Stromal cell of bone marrow (primary cell): ENCODE measurements around the gene MTX1.
"Not testable (repeated sequence)": the region's sequence is repeated elsewhere in the genome, so short reads cannot be mapped to it uniquely, and the experiment has no call there.

Experiments
- DNase-seq: peaks from one replicate; pipeline ENCODE4 v3.0.0-alpha.2; 2012; ENCODE audit warnings: low read depth

MTX1 gene

DNA sequence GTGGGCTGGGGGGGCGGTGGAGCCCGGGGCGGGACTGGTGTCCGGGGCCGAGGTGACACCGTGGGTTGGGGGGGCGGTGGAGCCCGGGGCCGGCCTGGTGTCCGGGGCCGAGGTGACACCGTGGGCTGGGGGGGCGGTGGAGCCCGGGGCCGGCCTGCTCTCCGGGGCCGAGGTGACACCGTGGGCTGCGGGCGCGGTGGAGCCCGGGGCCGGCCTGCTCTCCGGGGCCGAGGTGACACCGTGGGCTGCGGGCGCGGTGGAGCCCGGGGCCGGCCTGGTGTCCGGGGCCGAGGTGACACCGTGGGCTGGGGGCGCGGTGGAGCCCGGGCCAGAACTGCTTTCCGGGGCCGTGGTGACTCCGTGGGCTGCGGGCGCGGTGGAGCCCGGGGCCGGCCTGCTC lies 18.6 kb upstream of the MTX1 start:
- DNase-seq, result not testable (repeated sequence)

DNA sequence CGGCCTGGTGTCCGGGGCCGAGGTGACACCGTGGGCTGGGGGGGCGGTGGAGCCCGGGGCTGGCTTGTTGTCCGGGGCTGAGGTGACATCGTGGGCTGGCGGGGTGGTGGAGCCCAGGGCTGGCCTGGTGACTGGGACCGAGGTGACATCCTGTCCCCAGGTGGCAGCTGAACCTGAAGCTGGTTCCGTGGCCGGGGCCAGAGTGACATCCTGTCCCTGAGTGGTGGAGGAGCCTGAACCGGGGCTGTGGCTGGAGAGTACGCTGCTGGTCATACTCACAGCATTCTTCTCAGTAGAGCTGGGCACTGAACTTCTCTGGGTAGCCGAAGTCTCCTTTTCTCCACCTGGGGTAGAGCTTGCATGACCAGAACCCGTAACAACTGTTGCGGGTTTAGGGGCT lies 16.6 kb upstream of the MTX1 start:
- no peak for DNase-seq

DNA sequence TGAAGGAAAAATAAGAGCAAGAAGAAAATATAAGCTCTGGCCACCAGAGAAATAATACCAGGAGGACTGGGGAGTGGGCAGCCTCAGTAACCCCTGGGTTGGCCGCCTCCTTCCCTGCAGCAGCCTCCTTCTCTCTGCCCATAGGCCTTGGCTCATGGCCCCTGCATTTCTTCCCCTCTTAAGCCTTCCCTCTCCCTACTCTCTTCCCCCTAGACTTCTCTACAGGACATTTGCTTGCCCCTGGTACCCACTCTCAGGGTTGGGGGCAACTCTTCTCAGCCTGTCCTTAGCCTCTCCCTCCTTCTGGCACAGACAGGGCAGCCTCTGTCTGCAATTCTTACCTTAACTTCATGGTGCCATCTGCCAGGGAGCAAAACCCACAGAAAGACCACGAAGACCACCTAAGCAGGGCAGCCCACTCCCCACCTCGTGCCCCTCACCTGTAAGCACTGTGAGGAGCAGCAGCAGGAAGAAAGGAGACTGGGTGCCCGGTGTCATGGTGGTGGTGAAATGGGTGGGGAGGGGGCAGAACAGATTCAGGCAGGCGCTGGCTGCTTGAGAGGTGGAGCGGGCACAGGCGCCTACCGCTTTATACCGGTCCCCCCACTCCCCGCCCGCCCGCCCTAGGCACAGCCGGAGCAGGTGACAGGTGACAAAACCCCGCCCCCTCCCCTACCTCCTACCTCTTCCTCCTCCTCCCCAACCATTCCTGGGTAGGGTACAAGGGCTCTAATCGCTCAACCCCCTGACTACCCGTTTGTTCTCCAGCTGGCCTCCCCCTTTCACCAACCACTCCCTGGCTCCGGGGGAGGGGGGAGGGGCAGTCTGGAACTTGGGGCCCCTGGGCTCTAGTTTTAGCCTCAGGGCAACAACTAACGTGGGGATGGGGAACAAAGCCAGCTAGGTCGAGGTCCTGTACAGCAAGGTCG lies 15.9 kb upstream of the MTX1 start:
- DNase-seq, result no peak

DNA sequence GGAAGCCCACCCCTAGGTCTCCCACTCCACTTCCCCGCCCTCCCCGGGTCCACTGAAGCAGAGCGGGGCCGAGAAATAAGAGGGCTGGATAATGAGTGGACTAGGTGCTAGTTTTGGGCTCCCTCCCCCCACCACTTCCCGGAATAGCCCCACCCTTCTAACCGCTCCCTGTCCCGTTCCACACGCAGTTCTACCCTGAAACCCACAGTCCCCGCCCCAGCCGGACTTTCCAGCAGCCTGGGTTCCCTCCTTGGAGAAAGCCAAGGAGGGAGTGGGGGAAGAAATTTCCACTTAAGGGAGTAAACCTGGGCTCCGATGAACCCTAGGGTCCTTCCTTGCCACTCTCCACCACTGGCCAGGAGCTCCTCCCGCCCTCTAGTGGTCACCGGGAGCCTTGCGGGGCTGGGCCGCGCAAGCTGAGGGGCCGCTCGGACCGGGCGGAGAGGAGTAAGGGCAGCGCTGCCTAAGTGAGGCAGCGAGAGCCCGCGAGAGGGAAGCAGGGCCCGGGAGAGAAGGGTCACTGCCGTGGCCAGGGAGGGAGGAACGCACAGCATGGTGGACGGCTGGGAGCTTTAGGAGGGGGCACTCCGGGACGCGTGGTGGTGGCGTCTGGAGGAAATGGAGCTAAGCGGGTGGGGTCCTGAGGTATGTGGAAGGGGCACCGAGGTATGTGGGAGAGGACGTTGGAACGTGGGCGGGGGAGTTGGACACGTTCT lies 15.1 kb upstream of the MTX1 start:
- DNase-seq, result peak; percentile 87

DNA sequence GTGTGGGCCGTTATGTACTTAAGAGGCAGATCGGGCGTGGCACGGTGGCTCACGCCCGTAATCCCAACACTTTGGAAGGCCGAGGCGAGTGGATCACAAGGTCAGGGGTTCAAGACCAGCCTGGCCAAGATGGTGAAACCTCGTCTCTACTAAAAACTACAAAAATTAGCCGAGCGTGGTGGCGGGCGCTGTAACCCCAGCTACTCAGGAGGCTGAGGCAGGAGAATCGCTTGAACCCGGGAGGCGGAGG lies 14.6 kb upstream of the MTX1 start:
- DNase-seq, result not testable (repeated sequence)

DNA sequence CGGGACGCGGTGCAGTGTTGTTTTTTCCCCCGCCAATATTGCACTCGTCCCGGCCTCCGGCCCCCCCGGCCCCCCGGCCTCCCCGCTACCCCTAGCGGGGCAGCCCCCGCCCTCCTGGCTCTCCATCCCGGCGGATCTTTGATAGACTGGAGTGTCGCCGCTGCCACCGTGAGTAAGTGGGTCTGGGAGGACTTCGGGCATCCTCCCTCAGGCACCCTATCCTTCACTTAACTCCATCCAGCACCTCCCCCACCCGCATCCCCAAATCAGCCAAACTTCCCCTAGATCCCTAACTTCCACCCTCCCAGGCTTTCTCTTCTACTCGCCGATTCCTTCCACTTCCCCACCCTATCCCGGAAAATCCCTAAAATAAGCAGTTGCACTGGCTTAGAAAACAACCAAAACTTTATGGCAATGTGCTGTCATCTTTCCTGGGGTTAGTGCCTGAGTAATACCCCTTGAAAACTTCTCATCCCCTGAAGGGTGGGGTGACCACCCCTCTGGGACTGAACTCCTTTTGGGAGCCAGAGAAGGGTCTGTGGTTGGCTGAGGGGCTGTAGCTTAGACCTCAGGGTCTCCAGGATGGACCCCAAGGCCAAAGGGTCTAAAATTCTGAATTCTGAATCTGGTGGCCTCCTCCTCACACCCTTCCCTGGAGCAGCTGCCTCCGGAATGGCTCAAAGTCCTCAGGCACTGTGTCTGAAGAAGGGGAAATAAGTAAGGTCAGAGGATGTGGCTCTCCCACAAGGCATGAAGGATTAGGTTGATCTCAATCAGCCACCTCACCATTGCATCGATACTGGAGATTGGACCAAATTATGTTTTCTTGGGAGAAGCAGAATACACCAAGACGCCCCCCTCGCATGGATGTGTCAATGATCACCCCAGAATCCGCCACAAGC lies 13.0 kb upstream of the MTX1 start:
- DNase-seq, result no peak

DNA sequence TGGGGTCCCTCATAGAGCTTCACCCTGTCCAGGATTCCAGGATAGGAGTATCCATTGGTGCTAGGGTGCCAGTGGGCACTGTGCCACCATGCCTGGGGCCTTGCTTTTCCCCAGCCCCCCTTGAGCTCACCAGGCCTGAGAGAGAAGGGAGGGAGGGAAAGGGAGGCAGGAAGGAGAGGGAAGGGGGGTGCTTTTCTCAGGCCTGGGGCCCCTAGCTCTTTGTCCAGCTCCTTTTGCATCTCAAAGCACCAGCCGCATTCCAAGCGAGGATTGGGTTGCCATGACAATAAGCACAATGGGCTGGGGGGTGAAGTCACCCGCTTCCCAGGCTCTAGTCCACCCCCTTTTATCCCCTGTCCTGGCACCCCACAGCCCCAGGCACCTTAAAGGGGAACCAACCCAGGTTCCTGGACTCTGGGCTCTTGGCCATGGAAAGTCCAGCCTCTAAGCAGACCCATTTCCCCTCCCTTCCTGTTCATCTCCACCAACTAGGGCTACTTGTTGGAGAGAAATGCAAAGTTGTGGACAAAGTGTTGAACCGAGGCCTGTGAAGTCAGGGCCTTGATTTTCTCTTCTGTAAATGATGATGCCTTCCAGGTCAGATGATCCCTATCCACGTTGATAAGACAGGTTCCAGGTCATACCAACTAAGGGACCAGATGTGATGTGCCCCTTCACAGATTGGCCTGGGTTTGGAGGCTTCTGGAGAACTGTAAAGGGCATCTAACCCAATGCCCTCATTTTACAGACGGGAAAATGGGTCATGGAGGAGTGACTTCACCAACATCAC lies 12.2 kb upstream of the MTX1 start:
- no peak for DNase-seq

DNA sequence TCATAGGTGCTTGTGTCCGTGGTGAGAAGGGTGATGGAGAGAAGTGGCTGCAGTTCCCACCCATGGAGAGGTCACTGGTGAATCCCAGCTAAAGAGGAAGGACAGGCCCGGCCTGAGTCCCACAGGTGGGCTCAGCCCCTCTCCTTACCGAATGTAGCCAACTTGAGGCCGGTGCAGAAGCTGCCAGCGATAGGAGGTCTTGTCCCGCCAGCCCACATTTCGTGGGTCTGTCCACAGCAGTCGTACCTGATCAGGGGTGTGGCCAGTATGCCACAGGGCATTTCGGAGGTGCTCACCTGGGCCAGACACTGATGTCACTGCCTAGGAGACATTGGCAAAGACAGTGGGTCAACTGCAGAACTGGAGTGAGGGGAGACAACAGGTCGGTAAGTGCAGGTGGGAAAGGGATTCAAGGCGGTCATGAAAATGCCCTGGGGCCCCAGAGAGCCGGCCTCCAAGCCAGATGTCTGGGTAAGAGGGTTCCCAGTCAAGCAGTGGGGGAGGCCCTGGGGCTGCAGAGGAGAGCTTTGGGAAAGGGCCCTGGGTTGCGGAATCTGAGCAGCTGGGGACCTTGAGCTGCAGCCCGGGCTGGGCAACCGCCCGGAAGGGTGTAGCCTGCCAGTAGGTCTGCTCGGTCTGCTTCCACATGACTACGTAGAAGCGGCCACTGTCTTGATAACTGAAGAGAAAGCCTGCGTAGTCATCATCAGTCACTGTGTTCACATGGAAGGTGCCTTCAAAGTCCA lies 11.4 kb upstream of the MTX1 start:
- DNase-seq, result no peak

DNA sequence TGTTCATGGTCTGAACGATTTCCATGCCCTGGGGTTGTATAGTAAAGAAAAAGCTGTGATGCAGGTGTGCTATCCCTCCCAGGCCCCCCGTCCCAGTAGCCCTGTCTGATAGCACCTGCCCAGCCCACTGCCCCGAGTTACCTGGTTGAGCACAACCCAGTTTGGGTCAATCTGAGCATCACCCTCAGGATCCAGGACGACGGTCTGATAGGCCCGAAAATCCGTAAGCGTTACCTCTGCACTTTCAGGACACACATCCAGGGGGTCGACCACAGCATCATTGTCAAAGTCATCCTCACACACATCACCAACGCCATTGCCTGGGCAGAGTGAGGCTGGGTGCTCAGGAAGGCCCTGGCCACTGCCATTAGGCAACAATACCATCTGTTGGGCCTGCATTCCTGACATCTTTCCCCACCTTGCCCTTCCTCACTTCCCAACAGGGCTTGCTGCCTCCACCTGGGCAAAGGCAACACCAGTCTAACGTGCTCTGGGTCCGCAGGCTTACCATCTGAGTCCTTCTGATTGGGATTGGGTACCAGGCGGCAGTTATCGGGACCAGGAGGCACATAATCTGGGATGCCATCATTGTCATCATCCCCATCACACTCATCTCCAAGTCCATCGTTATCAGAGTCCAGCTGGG lies 10.5 kb upstream of the MTX1 start:
- no peak for DNase-seq

DNA sequence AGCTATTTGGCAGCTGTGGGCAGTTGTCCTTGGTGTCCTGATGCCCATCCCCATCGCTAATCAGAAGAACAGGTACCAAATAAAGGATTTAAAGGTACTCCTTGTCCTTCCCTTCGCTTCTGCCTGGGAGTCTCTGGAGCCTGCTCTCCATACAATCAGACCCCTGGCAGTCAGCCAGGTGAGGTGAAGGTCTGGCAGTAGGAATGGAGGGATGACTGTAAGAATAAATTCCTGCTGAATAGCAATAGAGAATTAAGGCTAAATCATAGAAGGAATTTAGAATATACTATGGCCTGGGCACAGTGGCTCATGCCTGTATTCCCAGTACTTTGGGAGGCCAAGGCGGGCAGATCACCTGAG lies 10.0 kb upstream of the MTX1 start:
- DNase-seq, result no peak

DNA sequence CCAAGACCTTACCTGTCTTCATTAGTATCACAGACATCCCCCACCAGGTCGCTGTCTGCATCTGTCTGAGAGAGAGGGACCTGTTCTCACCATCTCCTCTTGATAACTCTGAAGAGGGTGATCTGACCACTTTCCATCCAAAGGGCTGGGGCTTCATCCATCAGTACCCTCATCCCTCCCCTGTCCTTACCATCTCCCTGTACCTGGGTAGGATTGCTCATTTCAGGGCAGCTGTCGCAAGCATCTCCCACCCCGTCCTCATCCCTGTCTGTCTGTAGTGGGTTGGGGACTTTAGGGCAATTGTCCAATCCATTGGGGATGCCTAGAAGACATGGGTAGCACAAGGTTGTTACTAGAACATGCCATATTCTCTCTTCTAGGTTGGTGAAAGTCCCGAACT lies 8.7 kb upstream of the MTX1 start:
- DNase-seq, result no peak

DNA sequence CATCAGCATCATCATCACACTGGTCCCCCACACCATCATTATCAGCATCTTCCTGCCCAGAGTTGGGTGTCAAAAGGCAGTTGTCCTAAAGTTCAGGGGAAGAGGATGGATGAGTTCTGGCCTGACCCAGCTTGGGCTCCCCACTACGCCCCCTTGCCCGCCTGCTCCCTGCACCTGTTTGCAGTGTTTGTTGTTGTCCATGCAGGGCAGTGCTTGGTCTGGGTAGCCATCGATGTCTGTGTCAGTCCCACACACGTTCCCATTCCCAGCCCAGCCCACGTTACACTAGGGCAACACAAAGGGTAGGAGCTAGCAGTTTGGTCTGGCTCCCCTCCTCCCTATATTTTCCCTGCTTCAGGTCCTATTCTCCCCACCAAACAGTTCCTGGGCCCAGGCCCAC lies 7.6 kb upstream of the MTX1 start:
- DNase-seq, result no peak

DNA sequence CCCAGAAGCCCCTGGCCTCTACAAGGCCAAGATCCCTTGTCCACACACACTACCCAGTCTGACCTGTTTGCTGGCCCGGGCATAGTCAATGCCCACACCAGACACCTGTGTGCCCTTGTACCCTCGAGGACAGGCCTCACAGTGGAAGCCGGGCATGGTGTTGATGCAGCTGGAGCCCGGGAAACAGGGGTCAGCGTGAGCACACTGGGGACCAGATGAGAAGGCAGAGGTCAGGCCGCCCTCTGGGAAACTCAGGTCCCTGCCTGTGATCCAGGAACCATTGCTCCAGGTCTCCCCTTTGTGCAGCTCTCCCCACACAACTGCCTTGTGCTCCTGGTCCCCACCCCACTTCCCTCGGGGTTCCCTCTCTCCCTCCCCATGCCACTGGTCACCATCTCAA lies 6.3 kb upstream of the MTX1 start:
- DNase-seq, result no peak

DNA sequence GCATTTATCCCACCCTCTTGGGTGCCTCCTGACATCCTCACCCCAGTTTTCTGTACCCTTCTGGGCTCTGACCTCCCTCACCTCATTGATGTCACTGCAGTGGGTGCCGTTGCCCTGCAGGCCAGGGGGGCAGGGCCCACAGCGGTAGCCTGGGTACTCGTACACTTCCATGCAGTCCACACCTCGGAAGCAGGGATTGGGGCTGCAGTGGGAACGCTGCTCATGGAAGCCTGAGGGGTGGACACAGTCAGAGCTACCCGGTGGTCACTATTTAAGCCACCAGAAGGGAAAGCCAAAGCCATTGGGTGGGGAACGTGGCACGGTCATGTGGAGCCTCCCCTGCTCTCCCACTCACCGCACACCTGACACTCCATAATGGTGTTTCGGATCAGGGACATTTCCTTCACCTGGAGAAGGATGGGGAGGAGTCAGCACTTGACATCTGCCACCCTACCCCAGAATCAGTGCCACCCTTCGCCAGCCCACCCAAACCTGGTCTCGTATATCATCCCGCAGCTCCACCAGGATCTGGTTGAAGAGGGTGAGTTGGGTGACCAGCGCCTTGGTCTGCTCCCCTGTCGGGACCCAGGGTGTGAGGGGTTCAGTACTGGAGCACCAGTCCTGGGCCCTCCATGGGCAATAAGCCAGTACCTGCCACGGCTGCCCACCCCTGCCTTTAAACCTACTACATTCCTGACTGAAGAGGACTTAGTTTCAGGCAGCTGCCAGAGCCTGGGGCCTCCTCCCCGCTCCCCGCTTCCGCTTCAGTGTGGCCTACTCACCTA lies 5.6 kb upstream of the MTX1 start:
- no peak for DNase-seq

DNA sequence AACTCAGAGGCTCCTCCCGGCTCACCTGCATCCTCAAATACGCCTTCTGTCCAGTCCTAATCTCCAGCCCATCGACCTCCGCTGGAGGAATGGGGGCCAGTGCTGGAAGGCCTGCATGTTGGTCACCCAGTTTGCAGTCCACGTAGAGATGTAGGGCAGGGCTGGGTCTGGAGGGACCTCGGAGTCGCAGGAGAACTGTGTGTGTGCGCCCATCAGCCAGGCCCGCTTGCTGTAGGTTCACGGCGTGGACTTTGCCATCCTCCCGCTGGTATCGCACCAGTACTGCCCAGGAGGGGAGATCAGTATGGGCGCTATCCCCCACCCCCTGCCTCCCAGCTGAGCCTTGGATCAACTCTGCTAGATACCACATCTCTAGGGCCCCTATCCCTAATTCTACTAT lies 3.5 kb upstream of the MTX1 start:
- no peak for DNase-seq

DNA sequence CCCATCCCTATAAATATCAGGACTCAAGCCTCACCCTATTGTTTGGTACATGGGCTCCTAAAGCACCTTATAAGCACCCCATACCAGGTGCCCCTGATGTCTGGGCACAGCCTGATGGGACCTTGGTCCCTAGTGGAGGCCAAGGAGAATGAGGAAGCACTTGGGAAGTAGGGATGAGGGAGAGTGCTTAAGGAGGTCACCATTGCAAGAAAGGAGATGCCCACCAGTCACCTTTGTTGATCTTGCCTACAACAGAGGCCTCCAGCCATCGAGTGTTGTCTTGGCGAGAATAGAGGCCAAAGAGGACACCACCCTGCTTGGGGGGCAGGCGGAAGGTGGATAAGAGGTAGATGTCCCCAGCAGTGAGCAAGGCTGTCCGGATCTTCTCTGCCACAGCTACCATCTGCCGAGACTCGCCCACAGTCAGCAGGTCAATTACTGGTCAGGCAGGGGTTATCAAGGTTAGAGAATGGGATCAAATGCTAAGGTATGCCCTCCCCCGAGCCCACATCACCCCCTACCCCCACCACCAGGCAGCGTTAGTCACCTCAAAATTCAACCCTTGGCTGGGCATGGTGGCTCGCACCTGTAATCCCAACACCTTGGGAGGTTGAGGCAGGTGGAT lies 2.4 kb upstream of the MTX1 start:
- DNase-seq, result no peak

DNA sequence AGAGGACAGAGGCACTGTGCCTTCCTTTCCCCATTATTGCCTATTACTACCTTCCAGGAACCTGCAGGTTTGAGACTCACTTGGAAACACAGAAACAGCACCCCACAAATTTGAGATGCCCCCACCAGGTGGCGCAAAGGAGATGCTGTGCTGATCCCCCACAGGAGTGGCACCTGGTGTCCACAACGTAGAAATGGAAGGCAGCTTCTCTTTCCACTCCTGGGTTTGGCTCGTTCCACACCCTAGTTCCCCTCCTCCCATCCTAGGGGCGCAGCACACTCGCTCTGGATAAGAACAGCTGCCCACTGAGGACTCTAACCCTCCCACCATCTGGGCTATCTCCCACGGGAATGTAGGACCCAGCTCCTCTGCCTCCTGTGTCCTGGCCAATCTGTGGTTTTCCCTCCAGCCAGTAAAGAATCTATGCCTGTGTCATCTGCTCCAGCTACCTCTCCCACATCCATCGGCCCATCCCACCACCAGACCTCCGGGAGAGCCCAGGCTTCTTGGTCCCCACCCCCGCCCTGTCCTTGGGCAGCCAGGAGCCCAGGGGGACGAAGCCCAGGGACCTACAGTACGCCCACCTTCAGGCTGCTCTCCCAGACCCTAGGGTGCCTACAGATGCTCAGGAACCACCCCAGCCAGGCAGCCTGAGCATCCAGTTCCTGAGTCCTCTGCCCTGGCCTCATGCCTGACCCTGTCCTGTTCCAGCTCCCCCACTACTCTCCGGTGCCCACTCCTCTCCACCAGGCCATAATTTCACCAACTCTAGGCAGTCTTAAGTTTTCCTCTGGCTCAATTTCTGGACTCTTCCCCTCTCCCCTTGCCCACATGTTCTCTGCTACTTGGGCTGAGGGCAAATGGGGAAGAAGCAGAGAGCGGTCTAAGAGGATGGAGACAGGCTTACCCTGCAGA lies 1.3 kb upstream of the MTX1 start:
- peak; percentile 68 for DNase-seq

DNA sequence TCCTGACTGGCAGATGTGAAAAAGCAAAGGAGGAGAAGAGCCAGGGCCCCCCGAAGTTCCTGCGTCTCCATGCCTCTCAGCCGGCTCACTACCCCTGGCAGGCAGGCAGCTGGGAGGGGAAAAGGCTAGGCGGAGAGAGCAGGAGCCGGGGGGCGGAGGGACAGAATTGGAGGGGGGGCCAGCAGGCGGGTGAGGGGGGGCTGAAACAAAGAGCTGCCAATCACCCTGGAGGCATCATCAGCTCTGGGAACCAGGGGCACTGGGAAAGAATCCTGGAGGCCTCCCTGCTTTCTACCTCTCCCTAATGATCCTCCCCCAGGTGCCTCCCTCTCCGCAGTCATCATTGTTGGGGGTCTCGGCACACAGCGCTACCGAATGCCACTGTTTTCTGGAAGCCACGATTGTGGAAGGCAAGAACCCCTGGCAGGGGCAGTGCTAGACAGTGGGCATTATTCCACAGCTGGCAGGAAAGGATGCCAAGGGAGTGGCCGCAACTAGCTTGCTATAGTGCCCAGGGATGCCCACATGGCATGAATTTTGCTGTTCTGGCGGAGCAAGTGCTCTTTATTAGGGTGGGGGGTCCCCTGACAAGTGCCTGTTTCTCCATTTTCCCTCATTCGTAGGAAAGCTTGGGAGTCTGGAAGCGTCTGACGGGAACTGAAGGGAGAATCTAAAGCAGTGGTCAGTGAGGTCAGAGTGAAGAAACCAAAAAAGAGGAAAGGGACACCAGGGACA lies 522 bp upstream of the MTX1 start, which contains the start of gene THBS3:
Gene THBS3 (minus strand): TSS at position 92 of the 735 bp plus-strand sequence. CDS start 21 bp downstream, at position 71.
- peak; percentile 45 for DNase-seq
